ENCODE measurements around the gene DDIT4.

DNA sequence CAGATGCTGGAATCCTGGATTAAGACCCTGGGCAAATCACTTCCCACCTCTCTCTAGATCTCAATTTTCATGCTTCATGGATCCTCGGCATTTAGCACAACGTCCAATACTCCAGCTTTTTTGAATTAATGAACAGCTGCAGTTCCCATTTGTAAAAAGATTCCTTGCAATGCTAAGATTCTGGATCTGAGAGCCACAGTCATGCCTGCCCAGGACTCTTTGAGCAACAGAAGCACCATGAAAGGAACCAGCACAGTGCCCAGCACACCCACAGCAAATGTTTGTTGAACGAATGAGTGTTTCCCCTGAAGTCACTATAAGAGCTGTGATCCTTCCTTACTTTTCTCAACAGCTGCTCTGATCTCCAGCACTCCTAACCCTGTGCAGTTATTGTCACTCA is 20.8 kb upstream of the DDIT4 start:
- TF ChIP-seq, protein P1, sequence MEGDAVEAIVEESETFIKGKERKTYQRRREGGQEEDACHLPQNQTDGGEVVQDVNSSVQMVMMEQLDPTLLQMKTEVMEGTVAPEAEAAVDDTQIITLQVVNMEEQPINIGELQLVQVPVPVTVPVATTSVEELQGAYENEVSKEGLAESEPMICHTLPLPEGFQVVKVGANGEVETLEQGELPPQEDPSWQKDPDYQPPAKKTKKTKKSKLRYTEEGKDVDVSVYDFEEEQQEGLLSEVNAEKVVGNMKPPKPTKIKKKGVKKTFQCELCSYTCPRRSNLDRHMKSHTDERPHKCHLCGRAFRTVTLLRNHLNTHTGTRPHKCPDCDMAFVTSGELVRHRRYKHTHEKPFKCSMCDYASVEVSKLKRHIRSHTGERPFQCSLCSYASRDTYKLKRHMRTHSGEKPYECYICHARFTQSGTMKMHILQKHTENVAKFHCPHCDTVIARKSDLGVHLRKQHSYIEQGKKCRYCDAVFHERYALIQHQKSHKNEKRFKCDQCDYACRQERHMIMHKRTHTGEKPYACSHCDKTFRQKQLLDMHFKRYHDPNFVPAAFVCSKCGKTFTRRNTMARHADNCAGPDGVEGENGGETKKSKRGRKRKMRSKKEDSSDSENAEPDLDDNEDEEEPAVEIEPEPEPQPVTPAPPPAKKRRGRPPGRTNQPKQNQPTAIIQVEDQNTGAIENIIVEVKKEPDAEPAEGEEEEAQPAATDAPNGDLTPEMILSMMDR (IDR thresholded peaks at IDR 0.05; ENCODE audit: control extremely low read depth in 1 of 3, insufficient read depth in 1 of 3, low read depth in 1 of 3, low read length in 3 of 3) = no peak
- TF ChIP-seq ASH2L (IDR thresholded peaks at IDR 0.05; ENCODE audit: low read length) = no peak

Measured in H1 (cell line).